H1 (cell line): ENCODE measurements around the gene FBXO21. TPM values are rescaled to one million over a fixed set of nuclear protein-coding genes. Genes with fewer than 3 reads are reported as not detected.
A peak's percentile ranks its signal among the peaks of the same experiment; 100 is the strongest.

Experiments used
- CTCF ChIA-PET: fragments of 300-600 bp; sonication (Branson Sonifier 250); formaldehyde crosslinking; loops from one replicate; lab custom pipeline; 2021; ENCODE audit not compliant: partially characterized antibody; lab: Charles Lee
- POLR2A ChIA-PET: fragments of 300-600 bp; sonication (Branson Sonifier 250); formaldehyde crosslinking; loops from one replicate; lab custom pipeline; 2021; ENCODE audit warnings: inconsistent platforms; ENCODE audit not compliant: partially characterized antibody; lab: Charles Lee
- DNase-seq, 2 experiments: peaks; one replicate each; pipeline versions ENCODE4 v3.0.0 to v3.0.0-alpha.2; 2010 to 2022; ENCODE audit warnings: low spot score in 2 of 2, low read depth in 1 of 2, mixed read lengths in 1 of 2
- FAIRE-seq: peaks from 2 replicates; lab custom pipeline; 2011; peaks lifted over from hg19 to GRCh38; lab: Jason Lieb, UNC
- H2AFZ ChIP-seq: 2 replicates; pipeline ENCODE4 v1.8.1; 2012; ENCODE audit warnings: low read length, inconsistent platforms
- H2AK5ac ChIP-seq: 2 replicates; pipeline ENCODE4 v1.6.1; 2013; ENCODE audit warnings: low read depth, low read length
- H2BK120ac ChIP-seq: replicated peaks from 2 replicates; pipeline ENCODE3; 2013; ENCODE audit warnings: low read depth, low read length, inconsistent platforms
- H2BK12ac ChIP-seq: 2 replicates; pipeline ENCODE4 v1.6.1; 2013; ENCODE audit warnings: low read depth, low read length
- H2BK15ac ChIP-seq: 2 replicates; pipeline ENCODE4 v1.6.1; 2013; ENCODE audit warnings: low read length
- H2BK20ac ChIP-seq: 2 replicates; pipeline ENCODE4 v1.6.1; 2013; ENCODE audit warnings: low read length
- H2BK5ac ChIP-seq: 2 replicates; pipeline ENCODE4 v1.6.1; 2013; ENCODE audit warnings: low read depth, low read length
- H3K14ac ChIP-seq: 2 replicates; pipeline ENCODE4 v1.6.1; 2013; ENCODE audit warnings: inconsistent platforms; ENCODE audit not compliant: insufficient read length
- H3K18ac ChIP-seq: 2 replicates; pipeline ENCODE4 v1.6.1; 2013; ENCODE audit warnings: low read length; ENCODE audit errors: extremely low read depth
- H3K23ac ChIP-seq: 2 replicates; pipeline ENCODE4 v1.6.1; 2013; ENCODE audit warnings: inconsistent platforms; ENCODE audit not compliant: insufficient read length
- H3K23me2 ChIP-seq: 2 replicates; pipeline ENCODE4 v1.6.1; 2013; ENCODE audit warnings: low read depth, low read length
- H3K27ac ChIP-seq: 2 replicates; pipeline ENCODE4 v1.6.1; 2011; ENCODE audit warnings: low read depth, low read length, inconsistent platforms
- H3K27me3 ChIP-seq, 4 experiments: replicated peaks in 1 of 4; 1 replicate in 1 of 4; 2 replicates in 3 of 4; pipeline versions ENCODE4 v1.6.1 to v1.8.1; 2011 to 2013; ENCODE audit warnings: low read length in 3 of 4, mild to moderate bottlenecking in 3 of 4, inconsistent platforms in 2 of 4, mixed read lengths in 2 of 4, moderate library complexity in 1 of 4; ENCODE audit not compliant: control insufficient read depth in 3 of 4, insufficient read depth in 3 of 4; ENCODE audit errors: extremely low read depth in 1 of 4
- H3K36me3 ChIP-seq, 4 experiments: 2 replicates each; pipeline versions ENCODE4 v1.6.1 to v1.8.1; 2011 to 2013; ENCODE audit warnings: mild to moderate bottlenecking in 4 of 4, low read length in 3 of 4, moderate library complexity in 2 of 4, control low read depth in 1 of 4, inconsistent platforms in 1 of 4; ENCODE audit not compliant: insufficient read depth in 4 of 4, control insufficient read depth in 2 of 4
- H3K4ac ChIP-seq: replicated peaks from 2 replicates; pipeline ENCODE3; 2013; ENCODE audit warnings: low read length, low read depth, mixed read lengths, inconsistent platforms; ENCODE audit not compliant: insufficient read length
- H3K4me1 ChIP-seq, 4 experiments: replicated peaks in 1 of 4; 1 replicate in 1 of 4; 2 replicates in 3 of 4; pipeline versions ENCODE4 v1.6.1 to v1.8.1; 2011 to 2013; ENCODE audit warnings: low read length in 3 of 4, inconsistent platforms in 2 of 4, mixed read lengths in 1 of 4; ENCODE audit not compliant: insufficient read depth in 4 of 4, control insufficient read depth in 3 of 4
- H3K4me2 ChIP-seq, 2 experiments: 2 replicates each; pipeline versions ENCODE4 v1.6.1 to v1.8.1; 2011 to 2013; ENCODE audit warnings: low read depth in 2 of 2, low read length in 2 of 2, control low read depth in 1 of 2, inconsistent platforms in 1 of 2, mild to moderate bottlenecking in 1 of 2; ENCODE audit not compliant: insufficient read depth in 1 of 2
- H3K4me3 ChIP-seq, 4 experiments: fragments of 200-600, 300-600 bp in 1 of 4; sonication (generic), shearing (Covaris generic), sonication (Bioruptor Twin) in 1 of 4; 2 replicates each; pipeline versions ENCODE4 v1.5.1 to v1.8.1; 2011 to 2016; ENCODE audit warnings: low read length in 4 of 4, low read depth in 3 of 4, control low read depth in 2 of 4, inconsistent platforms in 2 of 4, mild to moderate bottlenecking in 2 of 4, mixed read lengths in 1 of 4, moderate library complexity in 1 of 4; ENCODE audit not compliant: insufficient read depth in 2 of 4; ENCODE audit errors: extremely low read depth in 1 of 4
- H3K56ac ChIP-seq: replicated peaks from 2 replicates; pipeline ENCODE3; 2013; ENCODE audit warnings: low read depth, mild to moderate bottlenecking, mixed read lengths, low read length, inconsistent platforms; ENCODE audit not compliant: insufficient read length
- H3K79me1 ChIP-seq: 2 replicates; pipeline ENCODE4 v1.6.1; 2013; ENCODE audit warnings: low read depth, low read length, control low read depth
- H3K79me2 ChIP-seq, 2 experiments: 2 replicates each; pipeline versions ENCODE4 v1.6.1 to v1.8.1; 2012 to 2013; ENCODE audit warnings: low read length in 2 of 2, mild to moderate bottlenecking in 2 of 2, inconsistent platforms in 1 of 2; ENCODE audit not compliant: insufficient read depth in 2 of 2, control insufficient read depth in 1 of 2
- H3K9ac ChIP-seq, 4 experiments: replicated peaks in 1 of 4; 1 replicate in 1 of 4; 2 replicates in 3 of 4; pipeline versions ENCODE4 v1.6.1 to v1.8.1; 2011 to 2013; ENCODE audit warnings: low read depth in 3 of 4, low read length in 3 of 4, control low read depth in 2 of 4, mild to moderate bottlenecking in 2 of 4, moderate library complexity in 2 of 4, inconsistent platforms in 1 of 4; ENCODE audit errors: extremely low read depth in 1 of 4
- H3K9me3 ChIP-seq, 2 experiments: 2 replicates each; pipeline versions ENCODE4 v1.6.1 to v1.8.1; 2012 to 2013; ENCODE audit warnings: mild to moderate bottlenecking in 2 of 2, moderate library complexity in 2 of 2, control low read depth in 1 of 2, inconsistent platforms in 1 of 2, low read depth in 1 of 2, low read length in 1 of 2, mixed read lengths in 1 of 2; ENCODE audit not compliant: insufficient read depth in 2 of 2
- H4K20me1 ChIP-seq, 2 experiments: replicated peaks in 1 of 2; 2 replicates each; pipeline versions ENCODE3 to v1.8.1; 2011 to 2013; ENCODE audit warnings: inconsistent platforms in 2 of 2, low read length in 2 of 2, mild to moderate bottlenecking in 1 of 2; ENCODE audit not compliant: insufficient read depth in 2 of 2, control insufficient read depth in 1 of 2
- H4K5ac ChIP-seq: 2 replicates; pipeline ENCODE4 v1.6.1; 2013; ENCODE audit warnings: low read length, low read depth, mixed read lengths, inconsistent platforms; ENCODE audit not compliant: insufficient read length
- H4K8ac ChIP-seq: 2 replicates; pipeline ENCODE4 v1.8.0; 2013; ENCODE audit warnings: mild to moderate bottlenecking, moderate library complexity, low read length, inconsistent platforms; ENCODE audit not compliant: insufficient read depth; ENCODE audit errors: extremely low read depth
- H4K91ac ChIP-seq: replicated peaks from 2 replicates; pipeline ENCODE3; 2013; ENCODE audit warnings: low read length, mixed read lengths, inconsistent platforms; ENCODE audit not compliant: insufficient read length
- KDM1A ChIP-seq: fragments of 200-600, 300-600 bp; sonication (generic); IDR thresholded peaks from 2 replicates; pipeline ENCODE4 v1.7.1; 2016; ENCODE audit warnings: mild to moderate bottlenecking, low read length, borderline replicate concordance
- RAD21 ChIP-seq, 2 experiments: IDR thresholded peaks in 1 of 2; conservative IDR thresholded peaks in 1 of 2; 2 replicates each; pipeline ENCODE4 v1.6.1; 2011; ENCODE audit warnings: low read depth in 2 of 2, low read length in 2 of 2, improper control_type of control experiment in 1 of 2, inconsistent platforms in 1 of 2, mild to moderate bottlenecking in 1 of 2, moderate library complexity in 1 of 2
- WGBS, 2 experiments: shearing (Covaris generic) in 1 of 2; methylation state at CpG; one replicate each; pipeline versions ENCODE4 v1.1.6 to v1.1.7; 2013 to 2015; ENCODE audit warnings: low lambda C conversion rate in 2 of 2, mixed read lengths in 2 of 2, inconsistent platforms in 1 of 2, low coverage in 1 of 2, missing lambda C conversion rate in 1 of 2; ENCODE audit not compliant: insufficient replicate concordance in 2 of 2, insufficient coverage in 1 of 2, insufficient read length in 1 of 2; ENCODE audit errors: extremely low coverage in 1 of 2, missing lambda C conversion rate in 1 of 2; 5-methylcytosine and 5-hydroxymethylcytosine counted together
- polyA plus RNA-seq, 7 experiments: library from polyadenylated mRNA; depleted of rRNA in 3 of 7; stranded (reverse) in 5 of 7; unstranded in 2 of 7; fragments of >200 nt in 5 of 7; fragments of 200-250 nt in 2 of 7; gene quantifications; 1 replicate in 5 of 7; 2 replicates in 1 of 7; 4 replicates in 1 of 7; pipeline versions ENCODE4 v1.2.1 to v1.2.3, GENCODE V29; 2011 to 2013; ENCODE audit warnings: missing spikeins in 2 of 7, mixed read lengths in 2 of 7
- total RNA-seq: library from RNA; stranded (reverse); fragmentation: NEBNext Ultra II Directional; extraction: Animal tissue kit (Norgen Biotek cat#: 25700); gene quantifications from 2 replicates; pipeline ENCODE4 v1.2.1, GENCODE V29; 2021

The FBXO21 gene
- total and polyA plus RNA-seq, 2 of the 8 experiments (the other 6 are each of a cell fraction or from before 2014, with no cell fraction given) = 57.0 to 80.6 TPM

GRCh38 chr12:117109943-117110635 is 80.2 kb downstream of the FBXO21 start:
- Histone ChIP-seq H2AFZ (no peak overlapping the region), H3K9me3 (no peaks in the 10 kb centered on the region), H2BK15ac (0 out of 2 replicates have a peak overlapping the region, but pooled peaks have one; percentile 50), H2BK20ac (0 out of 2 replicates have a peak overlapping the region, but pooled peaks have one; percentile 69), H3K79me1 (no peaks in the 10 kb centered on the region), H3K27me3 (peaks cover 0 to 3% (median 0%) of the 10 kb centered on the region in 4 experiments; a peak in 1 of 7 replicates), H3K27ac (no peak overlapping the region), H3K4ac (no peak overlapping the region), H3K36me3 (no peaks in the 10 kb centered on the region), H2BK5ac (no peak overlapping the region), H4K8ac (no peak overlapping the region), H2AK5ac (no peak overlapping the region), H4K20me1 (no peaks in the 10 kb centered on the region), H3K4me2 (no peak overlapping the region), H2BK120ac (no peak overlapping the region), H3K23me2 (no peaks in the 10 kb centered on the region), H3K56ac (no peak overlapping the region), H3K9ac (no peak overlapping the region), H4K91ac (no peak overlapping the region), H3K23ac (no peak overlapping the region), H2BK12ac (peak overlapping the region; percentile 17; the same call in 1 of the 2 replicates), H3K14ac (no peak overlapping the region), H3K4me3 (no peak overlapping the region), H3K4me1 (peaks cover 0 to 9% (median 7%) of the 10 kb centered on the region in 4 experiments; a peak in 6 of 7 replicates), H4K5ac (no peak overlapping the region), H3K79me2 (no peaks in the 10 kb centered on the region), H3K18ac (no peak overlapping the region)
- TF ChIP-seq KDM1A (peak; percentile 48; the same call in 1 of the 2 replicates), RAD21 (IDR thresholded peaks at IDR 0.05 in 1 of 2, conservative IDR thresholded peaks at IDR 0.05 in 1 of 2; ENCODE audit: low read depth in 2 of 2, low read length in 2 of 2) (no peak)
- 91% methylated on average over 8 of the region's 8 CpGs; no CpG with 5 or more reads in 1 of the 2 experiments for WGBS, 2 experiments
- POLR2A ChIA-PET = interaction anchor here (0.9 to 2.2 kb wide), 4 partner anchors 9 to 236 kb away, joined by 3 to 8 read pairs (median 3); partner anchors contain the start of gene TESC
- CTCF ChIA-PET = interaction anchor here (1.1 to 2.7 kb wide), 6 partner anchors 9 to 247 kb away, joined by 3 to 14 read pairs (median 8); partner anchors contain the start of gene TESC
- DNase-seq = no peak
- FAIRE-seq = no peak
